GM12864 (cell line): Measurements from ENCODE around the gene C11orf24.

ENCODE experiments used
- DNase-seq: peaks from one replicate; pipeline ENCODE4 v3.0.0-alpha.2; 2011; ENCODE audit warnings: low read depth
- H3K4me3 ChIP-seq: 2 replicates; pipeline ENCODE4 v1.5.1; 2011; ENCODE audit warnings: mild to moderate bottlenecking, low read depth, low read length, control low read depth
- CTCF ChIP-seq: IDR thresholded peaks from 2 replicates; pipeline ENCODE4 v1.5.1; 2011; ENCODE audit warnings: low read depth, mild to moderate bottlenecking, moderate library complexity, low read length, control low read depth, inconsistent platforms; ENCODE audit errors: missing control alignments

Gene C11orf24

DNA sequence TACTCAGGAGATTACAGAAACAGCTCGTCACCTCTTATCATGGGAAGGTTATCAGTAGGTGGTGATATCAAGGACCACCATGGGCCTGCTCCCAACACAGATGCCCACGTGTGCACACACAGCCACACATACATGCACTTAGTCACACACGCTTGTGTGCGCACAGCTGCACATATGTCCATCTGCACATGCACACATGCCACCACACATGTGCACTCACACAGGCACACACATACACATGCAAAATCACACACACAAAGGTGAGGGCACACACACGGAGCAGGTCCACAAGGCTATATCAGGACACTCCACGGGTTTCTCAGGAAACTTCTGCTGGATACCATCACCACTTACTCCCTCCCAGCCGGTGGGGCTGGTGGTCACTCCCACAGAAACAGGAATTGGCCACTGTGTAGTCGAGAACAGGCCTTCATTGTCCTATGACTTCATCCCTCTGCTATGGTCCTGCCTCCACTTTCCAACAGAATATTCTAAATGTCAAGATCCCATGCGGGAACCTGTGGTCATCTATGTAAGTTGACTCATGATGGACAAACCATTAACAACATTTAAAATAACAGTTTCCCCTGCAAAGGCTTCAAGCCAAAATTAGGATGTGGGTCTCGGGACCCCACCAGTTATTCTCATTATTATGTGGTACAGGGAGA is 2.2 kb downstream of the C11orf24 start:
- no peak for DNase-seq
- no peak for TF ChIP-seq CTCF
- no peak overlapping the region; the same call in 1 of the 2 replicates for H3K4me3 ChIP-seq

DNA sequence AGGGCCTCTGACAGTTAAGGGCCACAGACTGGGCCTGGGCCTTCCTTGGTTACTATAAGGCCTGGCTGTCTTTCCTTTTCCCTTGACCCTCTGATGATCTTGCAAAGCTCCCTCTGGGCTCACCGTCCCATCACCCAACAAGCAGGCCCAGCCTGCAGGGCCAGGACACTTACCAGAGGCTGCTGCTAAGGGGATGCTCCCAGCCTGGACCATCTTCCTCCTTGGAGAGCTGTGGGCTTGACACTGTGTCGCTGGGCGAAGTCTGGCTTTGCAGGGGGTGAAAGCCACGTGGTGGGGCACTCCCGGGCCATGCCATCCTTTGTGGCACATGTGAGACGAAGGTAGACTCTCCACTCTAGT is 3.9 kb downstream of the C11orf24 start:
- no peak for DNase-seq
- H3K4me3 ChIP-seq: no peak overlapping the region
- no peak for TF ChIP-seq CTCF

DNA sequence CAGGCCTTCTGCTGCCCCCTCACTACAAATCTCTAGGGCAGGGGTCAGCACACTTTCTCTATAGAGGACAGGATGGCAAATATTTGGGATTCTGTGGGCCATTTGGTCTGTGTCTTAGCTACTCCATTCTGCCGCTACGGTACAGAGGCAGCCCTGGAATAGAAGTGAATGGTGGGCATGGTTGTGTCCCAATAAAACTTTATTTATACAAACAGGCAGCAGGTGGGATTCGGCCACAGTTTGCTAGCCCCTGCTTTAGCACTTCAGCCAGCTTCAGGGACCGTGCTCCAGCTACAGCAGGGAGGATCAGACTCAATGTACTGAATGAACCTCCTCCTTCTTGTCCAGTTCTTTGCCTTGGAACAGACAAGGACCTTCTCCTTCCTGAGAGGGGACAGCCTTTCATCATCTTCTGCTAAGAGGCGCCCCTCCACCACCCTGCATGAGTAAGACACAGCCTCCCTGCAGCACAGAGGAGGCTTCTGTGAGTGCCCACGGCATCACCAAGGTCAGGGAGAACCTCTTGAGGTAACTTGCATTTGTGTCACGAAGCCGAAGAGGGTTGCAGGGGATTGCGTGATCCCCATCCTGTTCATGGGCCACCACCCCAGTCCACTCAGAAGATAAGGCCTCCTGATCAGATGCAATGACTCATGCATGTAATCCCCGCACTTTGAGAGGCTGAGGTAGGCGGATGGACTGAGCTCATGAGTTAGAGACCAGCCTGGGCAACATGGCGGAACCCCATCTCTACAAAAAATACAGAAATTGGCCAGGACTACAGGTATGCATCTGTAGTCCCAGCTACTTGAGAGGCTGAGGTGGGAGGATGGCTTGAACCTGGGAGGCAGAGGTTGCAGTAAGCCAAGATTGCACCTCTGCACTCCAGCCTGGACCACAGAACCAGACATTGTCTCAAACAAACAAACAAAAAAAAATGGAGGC is 4.6 kb downstream of the C11orf24 start:
- peak overlapping the region; percentile 15; the same call in 1 of the 2 replicates for H3K4me3 ChIP-seq
- no peak for TF ChIP-seq CTCF
- no peak for DNase-seq

DNA sequence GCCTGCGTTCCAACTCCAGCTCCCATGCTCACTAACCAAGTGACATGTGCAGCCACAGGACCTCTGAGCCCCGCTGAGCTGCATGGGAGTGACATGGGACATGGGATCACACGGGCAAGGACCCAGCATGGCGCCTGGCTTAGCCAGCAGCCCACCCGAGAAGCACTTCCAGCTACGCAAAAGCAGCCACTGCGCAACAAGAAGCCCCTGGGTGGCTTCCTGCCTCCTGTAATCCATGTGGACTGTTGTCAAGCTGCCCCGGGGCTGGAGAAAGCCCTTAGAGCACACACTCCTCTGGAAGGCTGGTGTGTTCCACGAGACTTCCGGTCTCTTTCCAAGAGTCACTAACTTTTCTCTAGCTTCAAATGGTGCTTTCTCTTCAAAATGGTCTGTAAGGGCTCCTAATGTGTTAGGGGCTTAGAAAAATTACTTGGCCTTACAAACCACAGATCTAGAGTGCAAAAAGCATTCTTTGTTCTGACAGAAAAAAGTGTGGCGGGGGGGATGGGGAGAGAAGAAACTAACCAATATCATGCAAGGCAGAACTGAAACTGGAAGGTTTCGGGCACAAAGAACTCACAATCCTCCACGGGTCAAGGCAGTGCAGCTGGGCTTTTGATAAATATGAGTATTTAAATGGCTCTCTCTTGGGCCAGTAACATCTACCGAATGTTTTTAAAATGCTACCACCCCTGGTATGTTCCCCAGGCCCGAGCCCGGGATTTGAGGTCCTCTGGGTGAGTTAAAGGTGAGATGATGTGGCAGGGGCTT is 5.5 kb downstream of the C11orf24 start:
- H3K4me3 ChIP-seq: peak overlapping the region; percentile 15; the same call in 1 of the 2 replicates
- no peak for TF ChIP-seq CTCF
- DNase-seq: peak; percentile 77

- no peak for TF ChIP-seq CTCF
- DNase-seq: no peak
- H3K4me3 ChIP-seq: no peak overlapping the region
These were observed 6.8 kb downstream of the C11orf24 start for GRCh38 chr11:68264741-68265540.

- TF ChIP-seq CTCF: no peak
- no peak overlapping the region for H3K4me3 ChIP-seq
- DNase-seq: no peak
These were observed 7.5 kb downstream of the C11orf24 start for GRCh38 chr11:68264244-68264643.
